Stomach (tissue), 4 donors: ENCODE results near the gene SMAD2.

Source experiments
- POLR2AphosphoS5 ChIP-seq, 3 donors: sonication (generic); formaldehyde crosslinking; IDR thresholded peaks; one replicate each; pipeline ENCODE4 v1.6.1; 2016; ENCODE audit warnings: antibody characterized with exemption in 3 of 3
- TF ChIP-seq, protein P1 (sequence below), 7 experiments: fragments of 450-650 bp in 4 of 7; fragments of 200-600 bp in 3 of 7; sonication (generic) in 3 of 7; IDR thresholded peaks; one replicate each; pipeline ENCODE4 v1.5.1; 2016 to 2019; ENCODE audit warnings: antibody characterized with exemption in 7 of 7, control low read depth in 2 of 7, mild to moderate bottlenecking in 1 of 7

DNA sequence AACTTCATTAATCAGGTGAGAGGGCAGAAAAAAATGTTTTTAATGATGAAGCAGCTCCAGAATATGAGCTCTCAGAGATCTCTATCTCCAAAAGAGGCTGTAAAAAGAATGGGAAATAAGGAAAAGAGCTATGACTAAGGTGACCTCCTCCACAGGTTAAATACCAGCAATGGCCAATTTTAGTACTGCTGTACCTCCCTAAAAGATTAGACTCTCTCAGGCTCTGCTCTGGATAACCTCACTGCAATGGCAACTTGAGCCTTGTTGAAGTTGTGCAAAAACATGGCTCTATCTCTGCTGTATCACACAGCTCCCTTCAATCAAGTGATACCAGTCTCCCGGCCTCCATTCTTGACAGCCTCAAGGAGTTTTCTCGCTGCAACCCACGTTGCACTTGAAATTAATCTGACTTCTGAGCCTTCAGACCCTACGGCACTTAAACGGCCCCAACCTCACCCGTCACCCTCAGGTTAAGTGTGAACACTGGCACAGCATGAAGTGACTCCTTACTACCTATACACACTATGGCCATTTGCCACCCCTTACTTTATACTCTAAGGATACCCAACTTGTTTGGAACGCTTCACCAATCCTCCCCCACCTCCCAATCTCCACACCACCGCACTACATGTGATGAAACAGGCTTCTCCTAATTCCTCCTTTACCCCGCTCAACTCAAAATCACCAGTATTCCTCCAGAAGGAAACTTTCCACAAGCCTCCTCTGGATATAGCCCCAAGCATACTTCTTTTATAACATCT, 36.3 kb downstream of the SMAD2 start:
- TF ChIP-seq, protein P1, sequence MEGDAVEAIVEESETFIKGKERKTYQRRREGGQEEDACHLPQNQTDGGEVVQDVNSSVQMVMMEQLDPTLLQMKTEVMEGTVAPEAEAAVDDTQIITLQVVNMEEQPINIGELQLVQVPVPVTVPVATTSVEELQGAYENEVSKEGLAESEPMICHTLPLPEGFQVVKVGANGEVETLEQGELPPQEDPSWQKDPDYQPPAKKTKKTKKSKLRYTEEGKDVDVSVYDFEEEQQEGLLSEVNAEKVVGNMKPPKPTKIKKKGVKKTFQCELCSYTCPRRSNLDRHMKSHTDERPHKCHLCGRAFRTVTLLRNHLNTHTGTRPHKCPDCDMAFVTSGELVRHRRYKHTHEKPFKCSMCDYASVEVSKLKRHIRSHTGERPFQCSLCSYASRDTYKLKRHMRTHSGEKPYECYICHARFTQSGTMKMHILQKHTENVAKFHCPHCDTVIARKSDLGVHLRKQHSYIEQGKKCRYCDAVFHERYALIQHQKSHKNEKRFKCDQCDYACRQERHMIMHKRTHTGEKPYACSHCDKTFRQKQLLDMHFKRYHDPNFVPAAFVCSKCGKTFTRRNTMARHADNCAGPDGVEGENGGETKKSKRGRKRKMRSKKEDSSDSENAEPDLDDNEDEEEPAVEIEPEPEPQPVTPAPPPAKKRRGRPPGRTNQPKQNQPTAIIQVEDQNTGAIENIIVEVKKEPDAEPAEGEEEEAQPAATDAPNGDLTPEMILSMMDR (IDR thresholded peaks at IDR 0.05), result no peak
- TF ChIP-seq POLR2AphosphoS5 (IDR thresholded peaks at IDR 0.05), result no peak
